Retinal pigment epithelial cell (primary cell): Measurements from ENCODE around the gene LSP1.
"Not testable (repeated sequence)": the region's sequence is repeated elsewhere in the genome, so short reads cannot be mapped to it uniquely, and the experiment has no call there.

Experiments
- DNase-seq: peaks from one replicate; pipeline ENCODE4 v3.0.0-alpha.2; 2010; ENCODE audit warnings: low read depth
- H3K4me3 ChIP-seq: 2 replicates; pipeline ENCODE4 v1.5.1; 2011; ENCODE audit warnings: mild to moderate bottlenecking, low read length, control low read depth, moderate library complexity
- TF ChIP-seq, protein P1 (sequence below): conservative IDR thresholded peaks from 2 replicates; pipeline ENCODE4 v1.5.1; 2011; ENCODE audit warnings: low read depth, low read length, control low read depth, inconsistent platforms

Gene LSP1

DNA sequence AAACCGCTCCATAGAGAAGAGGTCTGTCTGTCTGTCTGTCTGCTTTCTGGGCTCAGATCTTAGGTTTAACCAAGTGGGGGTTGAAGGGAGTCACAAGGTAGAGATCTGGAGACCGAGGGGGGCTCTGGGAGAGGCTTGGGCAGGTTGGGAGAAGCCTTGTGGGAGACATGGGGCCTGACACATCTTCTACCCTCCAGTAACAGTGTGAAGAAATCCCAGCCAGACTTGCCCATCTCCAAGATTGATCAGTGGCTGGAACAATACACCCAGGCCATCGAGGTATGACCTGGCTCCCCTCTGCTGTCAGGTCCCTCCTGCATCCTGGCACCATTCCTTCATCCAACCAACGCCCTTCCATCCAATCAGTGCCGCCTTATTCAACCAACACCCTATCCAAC is 31.4 kb downstream of the LSP1 start:
- H3K4me3 ChIP-seq = no peak overlapping the region
- DNase-seq = no peak
- TF ChIP-seq, protein P1, sequence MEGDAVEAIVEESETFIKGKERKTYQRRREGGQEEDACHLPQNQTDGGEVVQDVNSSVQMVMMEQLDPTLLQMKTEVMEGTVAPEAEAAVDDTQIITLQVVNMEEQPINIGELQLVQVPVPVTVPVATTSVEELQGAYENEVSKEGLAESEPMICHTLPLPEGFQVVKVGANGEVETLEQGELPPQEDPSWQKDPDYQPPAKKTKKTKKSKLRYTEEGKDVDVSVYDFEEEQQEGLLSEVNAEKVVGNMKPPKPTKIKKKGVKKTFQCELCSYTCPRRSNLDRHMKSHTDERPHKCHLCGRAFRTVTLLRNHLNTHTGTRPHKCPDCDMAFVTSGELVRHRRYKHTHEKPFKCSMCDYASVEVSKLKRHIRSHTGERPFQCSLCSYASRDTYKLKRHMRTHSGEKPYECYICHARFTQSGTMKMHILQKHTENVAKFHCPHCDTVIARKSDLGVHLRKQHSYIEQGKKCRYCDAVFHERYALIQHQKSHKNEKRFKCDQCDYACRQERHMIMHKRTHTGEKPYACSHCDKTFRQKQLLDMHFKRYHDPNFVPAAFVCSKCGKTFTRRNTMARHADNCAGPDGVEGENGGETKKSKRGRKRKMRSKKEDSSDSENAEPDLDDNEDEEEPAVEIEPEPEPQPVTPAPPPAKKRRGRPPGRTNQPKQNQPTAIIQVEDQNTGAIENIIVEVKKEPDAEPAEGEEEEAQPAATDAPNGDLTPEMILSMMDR = no peak

GRCh38 chr11:1886551-1886950 is 33.7 kb downstream of the LSP1 start:
- not testable (repeated sequence) for DNase-seq

DNA sequence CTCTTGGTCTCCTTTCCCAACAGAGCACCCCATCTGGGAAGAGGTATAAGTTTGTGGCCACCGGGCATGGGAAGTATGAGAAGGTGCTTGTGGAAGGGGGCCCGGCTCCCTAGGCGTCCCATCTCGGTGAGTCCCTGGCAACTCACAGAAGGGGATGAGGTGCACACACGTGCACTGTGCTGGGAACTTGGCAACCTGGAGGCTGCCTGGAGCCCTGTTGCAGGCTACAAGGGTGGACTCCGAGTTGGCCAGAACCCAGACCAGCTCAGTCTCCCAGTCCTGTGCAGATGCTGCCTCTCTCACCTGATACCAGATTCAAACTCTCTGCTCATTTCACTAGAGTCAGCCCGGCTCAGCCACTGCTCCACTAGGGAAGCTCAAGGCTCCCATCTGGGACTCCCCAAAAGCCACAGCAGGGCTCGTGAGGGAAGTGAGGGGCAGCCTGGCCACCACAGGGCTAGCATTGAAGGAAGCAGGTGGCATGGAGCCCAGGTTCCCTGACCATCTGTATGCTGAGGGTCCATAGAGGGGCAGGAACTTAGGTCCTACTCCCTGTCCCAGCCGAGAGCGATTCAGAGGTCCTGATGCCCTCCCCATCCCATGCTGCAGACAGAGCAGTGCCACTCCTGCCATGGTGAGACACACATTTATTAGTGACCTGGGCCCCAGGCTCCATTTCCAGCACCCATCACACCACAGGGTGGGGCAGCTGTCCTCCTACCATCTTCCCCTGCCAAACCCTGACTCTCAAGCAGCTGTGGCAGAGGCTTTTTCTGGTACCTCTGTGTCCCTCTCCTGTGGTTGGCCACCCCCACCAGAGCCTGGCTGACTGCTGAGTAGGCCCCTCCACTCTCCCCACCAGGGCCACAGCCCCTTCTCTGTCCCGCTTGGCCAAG is 34.8 kb downstream of the LSP1 start:
- TF ChIP-seq, protein P1 = no peak
- DNase-seq = no peak
- no peak overlapping the region for H3K4me3 ChIP-seq

More at GRCh38 chr11:1886551-1886950, 33.7 kb downstream of the LSP1 start:
- H3K4me3 ChIP-seq = not testable (repeated sequence)

GRCh38 chr11:1888347-1888753 is 35.5 kb downstream of the LSP1 start:
- DNase-seq = no peak
- H3K4me3 ChIP-seq = no peak overlapping the region
- TF ChIP-seq, protein P1 = no peak

GRCh38 chr11:1888811-1889210 is 35.9 kb downstream of the LSP1 start:
- DNase-seq = no peak
- TF ChIP-seq, protein P1 = no peak
- H3K4me3 ChIP-seq = no peak overlapping the region

DNA sequence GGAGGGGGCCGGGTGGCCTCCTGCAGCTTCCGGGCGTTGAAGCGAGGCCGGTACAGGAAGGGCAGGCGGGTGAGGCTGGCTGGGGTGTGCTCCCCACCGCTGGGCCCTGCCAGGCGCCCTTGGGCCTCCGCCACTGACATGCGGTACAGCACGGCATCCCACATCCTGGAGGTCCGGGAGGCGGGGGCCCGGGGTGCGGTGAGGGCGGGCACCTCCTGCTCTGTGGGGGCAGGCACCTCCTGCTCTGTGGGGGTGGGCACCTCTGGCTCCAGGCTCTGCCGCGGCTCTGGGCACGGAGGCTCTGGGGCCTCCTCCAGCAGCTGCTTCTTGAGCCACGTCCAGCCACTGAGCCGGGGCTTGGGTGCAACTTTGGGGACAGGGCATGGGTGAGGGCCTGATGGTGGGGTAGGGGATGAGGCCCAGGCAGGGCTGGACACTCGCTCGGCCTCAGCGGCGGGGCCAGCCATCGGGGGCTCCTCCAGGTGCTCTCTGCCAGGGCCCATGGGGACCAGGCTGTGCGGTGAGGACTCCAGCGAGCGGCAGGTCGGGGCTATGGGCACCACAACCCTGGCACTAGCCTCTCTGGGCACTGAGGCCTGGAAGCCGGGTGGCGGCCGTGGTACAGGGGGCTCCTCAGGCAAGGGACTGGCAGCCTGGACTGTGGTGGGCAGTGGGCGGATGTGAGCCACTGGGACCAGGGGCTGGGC is 36.5 kb downstream of the LSP1 start:
- no peak overlapping the region for H3K4me3 ChIP-seq
- no peak for DNase-seq
- TF ChIP-seq, protein P1 = no peak

- no peak overlapping the region for H3K4me3 ChIP-seq
- TF ChIP-seq, protein P1 = no peak
- no peak for DNase-seq
These were observed 37.3 kb downstream of the LSP1 start for GRCh38 chr11:1889941-1890855.
